Brain microvascular endothelial cell (primary cell): ENCODE results near the gene CARNS1.

Source experiments
- DNase-seq: peaks from one replicate; pipeline ENCODE4 v3.0.0-alpha.2; 2020
- H3K27ac ChIP-seq: fragments of 250-450 bp; sonication (Bioruptor Pico); 2 replicates; pipeline ENCODE4 v1.5.1; 2020; ENCODE audit warnings: mild to moderate bottlenecking, moderate library complexity
- H3K27me3 ChIP-seq: fragments of 250-450 bp; sonication (Bioruptor Pico); replicated peaks from 2 replicates; pipeline ENCODE4 v1.5.1; 2020; ENCODE audit warnings: mild to moderate bottlenecking
- H3K36me3 ChIP-seq: fragments of 250-450 bp; sonication (Bioruptor Pico); replicated peaks from 2 replicates; pipeline ENCODE4 v1.5.1; 2020; ENCODE audit warnings: mild to moderate bottlenecking
- H3K4me3 ChIP-seq: 2 replicates; pipeline ENCODE4 v1.5.1; 2011; ENCODE audit warnings: low read depth, mild to moderate bottlenecking, control low read depth, low read length, moderate library complexity
- CTCF ChIP-seq: IDR thresholded peaks from 2 replicates; pipeline ENCODE4 v1.5.1; 2011; ENCODE audit warnings: low read depth, mild to moderate bottlenecking, moderate library complexity, low read length, control low read depth, inconsistent platforms; ENCODE audit errors: missing control alignments
- in situ Hi-C: cut with HindIII; loops from 2 replicates; pipeline ENCODE4 v1.10.0; 2017; ENCODE audit warnings: low sequenced_read_pairs, low pct_ligation_motif_present

Gene CARNS1

GRCh38 chr11:67450796-67451657, 35.5 kb downstream of the CARNS1 start:
- DNase-seq = no peak
- Histone ChIP-seq H3K27me3 (no peaks in the 10 kb centered on the region), H3K27ac (no peak overlapping the region), H3K36me3 (no peaks in the 10 kb centered on the region), H3K4me3 (no peak overlapping the region)
- no peak for TF ChIP-seq CTCF
- in situ Hi-C loops = no loop called here

DNA sequence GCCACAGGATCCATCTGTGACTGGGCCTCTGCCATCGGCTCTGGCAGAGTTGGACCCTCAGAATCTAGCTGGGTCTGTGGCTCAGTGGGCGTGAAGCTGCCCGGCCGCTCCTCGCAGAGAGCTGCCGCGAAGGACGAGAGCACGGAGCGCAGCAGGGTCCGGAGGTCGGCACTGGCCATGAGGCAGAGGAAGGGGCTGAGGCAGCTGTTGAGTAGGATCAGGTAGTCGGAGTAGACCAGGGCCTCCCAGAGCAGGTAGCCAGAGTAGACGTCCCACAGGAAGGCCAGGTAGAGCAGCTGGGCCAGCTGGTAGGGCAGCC, 36.1 kb downstream of the CARNS1 start:
- in situ Hi-C loops = no loop called here
- H3K4me3 ChIP-seq = no peak overlapping the region
- DNase-seq = no peak
- H3K27ac ChIP-seq = no peak overlapping the region
- no peaks in the 10 kb centered on the region for H3K36me3 ChIP-seq
- no peaks in the 10 kb centered on the region for H3K27me3 ChIP-seq
- TF ChIP-seq CTCF = no peak

DNA sequence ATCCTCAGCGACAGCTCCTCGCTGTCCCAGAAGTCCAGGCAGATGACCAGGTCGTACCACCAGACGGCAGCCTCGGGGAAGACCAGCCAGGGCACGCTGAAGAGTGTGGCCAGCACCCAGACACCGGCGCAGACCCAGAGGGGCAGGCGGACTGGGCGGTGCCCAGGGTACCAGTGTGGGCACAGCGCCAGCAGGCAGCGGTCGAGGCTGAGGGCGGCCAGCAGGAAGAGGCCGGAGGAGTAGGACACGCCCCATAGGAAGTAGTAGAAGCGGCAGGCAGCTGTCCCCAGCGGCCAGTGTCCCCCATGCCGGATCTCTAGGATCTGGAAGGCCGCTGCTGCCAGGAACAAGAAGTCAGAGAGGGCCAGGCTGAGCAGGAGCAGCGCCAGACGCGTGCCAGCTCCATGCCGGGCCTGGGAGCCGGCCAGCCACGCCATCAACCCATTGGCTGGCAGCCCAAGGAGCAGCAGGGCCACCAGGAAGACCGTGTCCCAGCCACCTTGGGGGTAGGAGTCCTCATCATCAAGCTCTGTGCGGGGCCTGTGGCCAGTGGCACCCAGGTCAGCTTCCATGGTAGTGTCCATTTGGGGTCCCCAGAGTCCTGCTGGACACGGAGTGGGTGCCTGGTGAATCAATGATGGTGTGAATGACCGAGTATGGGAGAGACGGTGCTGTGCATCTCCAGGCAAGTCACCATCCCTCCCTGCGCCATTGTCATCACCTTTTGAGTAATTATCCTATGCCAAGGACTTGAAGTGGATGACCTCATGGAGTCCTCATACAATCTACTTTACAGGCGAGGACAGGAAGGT, 36.9 kb downstream of the CARNS1 start, which contains the start of gene GPR152:
GPR152 (minus strand) TSS at position 589 of the 812 bp plus-strand sequence; CDS start at position 584, 5 bp downstream.
- no peaks in the 10 kb centered on the region for H3K36me3 ChIP-seq
- no peak for TF ChIP-seq CTCF
- DNase-seq = no peak
- no peak within 1 kb of the TSS for H3K27ac ChIP-seq
- H3K4me3 ChIP-seq = no peak within 1 kb of the TSS
- in situ Hi-C loops = no loop called here
- H3K27me3 ChIP-seq = no peaks in the 10 kb centered on the region

GRCh38 chr11:67453816-67454732, 38.6 kb downstream of the CARNS1 start:
- no peak for DNase-seq
- no peak for TF ChIP-seq CTCF
- H3K4me3 ChIP-seq = no peak overlapping the region
- H3K36me3 ChIP-seq = no peaks in the 10 kb centered on the region
- no peak overlapping the region for H3K27ac ChIP-seq
- H3K27me3 ChIP-seq = no peaks in the 10 kb centered on the region
- in situ Hi-C loops = no loop called here

DNA sequence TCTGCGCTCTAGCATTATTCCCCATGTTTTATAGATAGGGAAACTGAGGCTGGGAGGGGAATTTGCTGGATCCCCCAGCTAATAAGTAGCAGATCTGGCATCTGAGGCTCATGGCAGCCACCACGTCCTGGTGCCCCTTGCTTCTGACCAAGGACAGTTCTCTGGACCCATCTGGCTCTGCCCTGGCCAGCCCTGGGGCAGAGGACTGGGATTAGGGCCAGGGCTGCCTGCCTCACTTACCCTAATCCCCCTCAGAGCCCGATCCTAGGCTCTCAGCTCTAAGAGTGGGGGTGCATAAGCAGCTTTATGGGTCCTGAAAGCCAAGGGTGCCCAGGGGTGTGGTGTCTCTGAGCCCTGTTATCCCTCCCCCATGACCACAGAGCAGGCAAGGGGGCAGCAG, 39.6 kb downstream of the CARNS1 start, which contains the start of gene CABP4:
CABP4 (plus strand) TSS at position 301 of the 400 bp plus-strand sequence; CDS start at position 371, 70 bp downstream.
- in situ Hi-C loops = no loop called here
- Histone ChIP-seq H3K27me3 (no peaks in the 10 kb centered on the region), H3K4me3 (no peak within 1 kb of the TSS), H3K27ac (no peak within 1 kb of the TSS), H3K36me3 (no peaks in the 10 kb centered on the region)
- no peak for TF ChIP-seq CTCF
- DNase-seq = no peak
